Measurements from ENCODE around the gene GNG11.
"Not testable (repeated sequence)": the region's sequence is repeated elsewhere in the genome, so short reads cannot be mapped to it uniquely, and the experiment has no call there.

The GNG11 gene

GRCh38 chr7:93911661-93912060 is 9.9 kb upstream of the GNG11 start:
- DNase-seq (ENCODE audit: low spot score): not testable (repeated sequence)

GRCh38 chr7:93913197-93913596 is 8.3 kb upstream of the GNG11 start:
- DNase-seq (ENCODE audit: low spot score): no peak

GRCh38 chr7:93914581-93915066 is 6.9 kb upstream of the GNG11 start:
- DNase-seq (ENCODE audit: low spot score): no peak

- not testable (repeated sequence) for DNase-seq (ENCODE audit: low spot score)
These were observed 6.2 kb upstream of the GNG11 start for GRCh38 chr7:93915206-93915842.

GRCh38 chr7:93915888-93916287 is 5.6 kb upstream of the GNG11 start:
- not testable (repeated sequence) for DNase-seq (ENCODE audit: low spot score)

- not testable (repeated sequence) for DNase-seq (ENCODE audit: low spot score)
These were observed 5.2 kb upstream of the GNG11 start for GRCh38 chr7:93916315-93916714.

- no peak for DNase-seq (ENCODE audit: low spot score)
These were observed 896 bp upstream of the GNG11 start for GRCh38 chr7:93920496-93921182.

- DNase-seq (ENCODE audit: low spot score): no peak
These were observed 349 bp upstream of the GNG11 start for GRCh38 chr7:93921186-93921585.

- DNase-seq (ENCODE audit: low spot score): no peak
These were observed 1.8 kb downstream of the GNG11 start for GRCh38 chr7:93923296-93923695.

GRCh38 chr7:93923942-93924341 is 2.4 kb downstream of the GNG11 start:
- no peak for DNase-seq (ENCODE audit: low spot score)

GRCh38 chr7:93926800-93927199 is 5.3 kb downstream of the GNG11 start:
- no peak for DNase-seq (ENCODE audit: low spot score)

- DNase-seq (ENCODE audit: low spot score): no peak
These were observed 6.0 kb downstream of the GNG11 start for GRCh38 chr7:93927585-93927984.

GRCh38 chr7:93931655-93932054 is 10.1 kb downstream of the GNG11 start:
- DNase-seq (ENCODE audit: low spot score): no peak

- no peak for DNase-seq (ENCODE audit: low spot score)
These were observed 11.6 kb downstream of the GNG11 start for GRCh38 chr7:93933156-93933555.

- no peak for DNase-seq (ENCODE audit: low spot score)
These were observed 13.6 kb downstream of the GNG11 start for GRCh38 chr7:93935102-93935501.

- no peak for DNase-seq (ENCODE audit: low spot score)
These were observed 16.3 kb downstream of the GNG11 start for GRCh38 chr7:93937818-93938217.

- no peak for DNase-seq (ENCODE audit: low spot score)
These were observed 16.8 kb downstream of the GNG11 start for GRCh38 chr7:93938293-93938692.

GRCh38 chr7:93941945-93942344 is 20.4 kb downstream of the GNG11 start:
- DNase-seq (ENCODE audit: low spot score): no peak

- DNase-seq (ENCODE audit: low spot score): no peak
These were observed 22.4 kb downstream of the GNG11 start for GRCh38 chr7:93943816-93944540.

- DNase-seq (ENCODE audit: low spot score): no peak
These were observed 23.1 kb downstream of the GNG11 start for GRCh38 chr7:93944673-93945072.

GRCh38 chr7:93945083-93945482 is 23.5 kb downstream of the GNG11 start:
- no peak for DNase-seq (ENCODE audit: low spot score)

- no peak for DNase-seq (ENCODE audit: low spot score)
These were observed 24.4 kb downstream of the GNG11 start for GRCh38 chr7:93945756-93946535.

Data from ecto neural progenitor cell (in vitro differentiated cells).